GM19023 (cell line): Measurements from ENCODE around the gene ANKRD63.

ENCODE experiments used
- ATAC-seq: cut with Tn5 transposase; IDR thresholded peaks from one replicate; pipeline ENCODE4 v1.9.1; 2021; ENCODE audit warnings: mild to moderate bottlenecking, moderate library complexity; ENCODE audit not compliant: unreplicated experiment

Gene ANKRD63

DNA sequence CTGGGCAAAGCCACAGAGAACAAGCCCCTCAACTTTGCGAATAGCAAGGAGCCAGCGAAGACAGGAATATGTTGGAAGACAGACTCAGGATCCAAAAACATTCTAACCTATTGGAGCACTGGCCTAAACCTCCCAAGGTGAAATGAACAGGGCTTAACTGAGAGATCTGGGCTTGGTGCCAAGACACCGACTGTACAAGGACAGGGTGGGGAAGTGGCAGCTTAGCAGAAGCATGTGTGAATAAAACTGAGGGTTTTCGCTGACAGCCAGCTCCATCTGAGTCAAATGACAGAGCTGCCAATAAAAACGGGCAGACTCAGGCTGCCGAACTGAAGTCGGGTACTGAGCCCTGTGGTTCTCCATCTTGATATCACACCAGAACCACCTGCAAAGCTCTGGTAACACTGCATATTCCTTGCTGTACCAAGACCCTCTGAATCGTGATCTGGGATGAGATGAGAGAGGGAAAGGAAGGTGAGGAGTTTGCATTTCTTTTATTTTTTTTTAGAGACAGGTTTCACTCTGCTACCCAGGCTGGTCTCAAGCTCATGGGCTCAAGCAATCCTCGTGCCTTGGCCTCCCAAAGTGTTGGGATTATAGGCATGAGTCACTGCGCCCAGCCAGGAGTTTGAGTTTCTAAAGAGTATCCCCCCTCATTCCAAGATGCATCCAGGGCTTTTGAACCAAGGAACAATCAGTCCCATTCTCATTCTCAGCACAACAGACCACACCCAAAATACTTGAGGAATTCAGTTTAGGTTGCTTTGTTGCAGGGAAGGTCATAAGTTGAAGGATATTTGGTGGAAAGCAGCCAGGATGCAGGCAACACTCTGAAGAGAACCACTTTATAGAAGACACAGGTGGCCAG is 30.9 kb upstream of the ANKRD63 start:
- no peak for ATAC-seq

- ATAC-seq: no peak
Observed at GRCh38 chr15:40312370-40313158, 29.7 kb upstream of the ANKRD63 start.

- no peak for ATAC-seq
Observed at GRCh38 chr15:40310993-40311392, 28.1 kb upstream of the ANKRD63 start.

GRCh38 chr15:40310001-40310959 is 27.4 kb upstream of the ANKRD63 start:
- ATAC-seq: no peak

- no peak for ATAC-seq
Observed at GRCh38 chr15:40309344-40309862, 26.5 kb upstream of the ANKRD63 start.

DNA sequence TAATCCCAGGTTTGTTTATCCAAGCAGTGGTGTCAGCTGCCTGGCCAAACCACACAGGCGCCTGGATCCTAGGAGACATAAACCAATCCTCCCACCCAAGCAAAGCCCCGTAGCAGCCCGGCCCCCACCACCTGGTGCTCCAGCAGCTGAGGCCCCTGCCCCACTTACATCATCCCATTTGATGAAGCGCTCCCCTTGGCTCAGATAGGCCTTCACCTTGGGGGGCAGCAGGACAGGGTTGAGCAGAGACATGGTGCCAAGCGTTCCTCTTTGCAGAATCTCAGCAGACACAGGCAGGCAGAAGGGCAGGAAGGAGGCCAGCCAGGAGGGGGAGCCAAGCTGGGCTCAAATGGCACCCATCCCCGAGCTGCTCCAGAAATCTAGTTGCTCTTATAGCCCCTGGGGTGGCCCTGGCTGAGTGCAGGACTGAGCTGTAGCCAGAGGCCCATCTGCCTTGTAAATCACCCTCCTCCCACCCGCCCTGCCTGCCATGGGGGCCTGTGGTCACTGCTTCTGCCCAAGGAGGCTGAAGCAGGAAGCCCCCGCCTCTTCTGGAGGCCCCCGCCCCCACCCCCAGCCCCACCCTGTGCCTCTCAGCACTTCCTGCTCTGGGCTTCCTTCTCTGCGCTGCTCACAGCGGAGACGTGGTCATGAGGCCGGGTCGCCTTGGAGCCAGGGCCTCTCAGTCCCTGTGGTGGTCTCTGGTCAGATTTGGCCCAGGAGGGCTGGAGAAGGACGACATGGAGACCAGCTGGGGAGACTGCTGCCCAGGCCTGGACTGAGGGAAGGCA is 24.8 kb upstream of the ANKRD63 start, which contains the start of gene PLCB2:
Gene PLCB2 (minus strand): TSS at position 515 of the 791 bp plus-strand sequence. CDS start 263 bp downstream, at position 252.
- ATAC-seq: peak; percentile 54

GRCh38 chr15:40306908-40307307 is 24.0 kb upstream of the ANKRD63 start:
- ATAC-seq: no peak

GRCh38 chr15:40306371-40306770 is 23.5 kb upstream of the ANKRD63 start:
- ATAC-seq: no peak

DNA sequence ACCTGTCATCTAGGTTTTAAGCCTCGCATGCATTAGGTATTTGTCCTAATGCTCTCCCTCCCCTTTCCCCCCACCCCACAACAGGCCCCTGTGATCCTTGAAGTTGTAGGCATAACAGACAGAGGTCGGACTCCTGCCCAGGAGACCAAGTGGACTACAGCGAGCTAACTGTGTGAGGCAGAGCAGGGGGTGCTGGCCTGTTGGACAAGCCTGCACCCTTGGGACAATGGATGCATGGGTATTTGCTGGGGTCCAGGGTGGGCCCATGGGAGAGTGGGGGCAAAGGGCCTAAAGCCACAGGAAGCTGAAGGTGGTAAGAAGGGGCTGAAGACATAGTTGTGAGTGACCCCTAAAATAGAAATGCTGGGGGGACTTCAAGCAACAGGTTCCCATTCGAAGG is 22.4 kb upstream of the ANKRD63 start:
- no peak for ATAC-seq

- no peak for ATAC-seq
Observed at GRCh38 chr15:40303576-40303975, 20.7 kb upstream of the ANKRD63 start.

- ATAC-seq: no peak
Observed at GRCh38 chr15:40302981-40303380, 20.1 kb upstream of the ANKRD63 start.

DNA sequence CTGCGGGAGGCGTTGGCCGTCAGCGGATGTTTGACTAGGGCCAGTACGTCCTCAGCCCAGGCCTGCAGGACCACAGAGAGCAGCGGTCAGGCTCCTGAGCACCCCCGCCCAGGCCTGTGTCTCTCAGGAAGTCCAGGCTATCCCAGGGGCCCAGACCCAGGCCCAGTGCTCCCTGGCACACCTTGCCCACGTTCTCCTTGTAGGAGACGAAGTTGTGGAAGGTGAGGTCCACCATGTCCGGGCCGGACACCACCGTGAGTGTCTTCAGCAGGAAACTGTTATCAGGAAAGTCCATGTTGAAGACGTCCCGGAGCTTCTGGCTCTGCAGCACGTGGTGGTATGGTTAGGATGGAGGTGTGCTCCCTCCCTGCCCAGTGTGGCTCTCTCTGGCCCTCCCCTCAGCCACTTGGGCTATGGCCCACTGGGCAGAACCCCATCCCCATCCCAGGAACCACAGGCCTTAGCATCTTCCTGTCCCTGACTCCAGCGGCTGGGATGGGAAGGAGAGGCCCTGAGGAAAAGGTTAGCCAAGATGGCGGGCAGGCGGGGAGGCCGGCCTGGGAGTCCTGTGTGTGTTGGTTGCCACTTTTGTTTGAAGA is 19.5 kb upstream of the ANKRD63 start:
- no peak for ATAC-seq

DNA sequence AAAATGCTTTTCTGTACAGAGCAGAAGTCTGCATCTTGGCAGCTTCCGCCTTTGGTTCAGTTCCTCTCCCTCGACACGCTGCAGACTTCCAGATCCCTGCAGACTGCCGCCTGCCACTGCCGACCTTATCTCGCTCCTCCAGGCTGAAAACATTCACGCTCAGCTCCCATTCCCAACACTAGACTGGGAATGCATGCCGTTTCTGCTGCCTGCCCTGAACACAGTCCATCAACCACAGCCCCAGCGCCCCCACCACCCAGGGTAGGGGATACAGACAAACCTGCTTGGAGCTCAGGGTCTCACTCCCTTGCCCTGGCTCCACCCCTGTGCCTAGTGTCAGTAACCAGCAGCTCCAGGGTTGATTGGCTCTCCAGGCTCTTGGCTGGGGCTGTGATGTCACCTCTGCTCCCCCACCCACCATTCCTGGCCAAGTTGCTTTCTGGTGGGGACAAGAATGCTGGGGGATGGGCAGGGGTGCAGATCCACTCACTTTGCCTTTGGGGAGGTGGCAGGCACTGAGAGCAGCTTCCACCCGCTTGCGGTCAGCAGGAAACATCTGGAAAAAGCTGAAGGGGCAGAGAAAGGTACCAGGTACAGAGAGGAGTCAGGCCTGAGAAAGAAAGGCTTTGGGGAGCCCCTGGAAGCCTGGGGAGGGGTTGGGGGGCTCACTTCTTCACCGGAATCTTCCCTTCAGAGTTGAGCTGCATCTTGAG is 18.8 kb upstream of the ANKRD63 start:
- ATAC-seq: no peak

GRCh38 chr15:40300771-40301170 is 17.9 kb upstream of the ANKRD63 start:
- ATAC-seq: no peak

GRCh38 chr15:40300367-40300766 is 17.5 kb upstream of the ANKRD63 start:
- ATAC-seq: no peak

- no peak for ATAC-seq
Observed at GRCh38 chr15:40298216-40298935, 15.5 kb upstream of the ANKRD63 start.

DNA sequence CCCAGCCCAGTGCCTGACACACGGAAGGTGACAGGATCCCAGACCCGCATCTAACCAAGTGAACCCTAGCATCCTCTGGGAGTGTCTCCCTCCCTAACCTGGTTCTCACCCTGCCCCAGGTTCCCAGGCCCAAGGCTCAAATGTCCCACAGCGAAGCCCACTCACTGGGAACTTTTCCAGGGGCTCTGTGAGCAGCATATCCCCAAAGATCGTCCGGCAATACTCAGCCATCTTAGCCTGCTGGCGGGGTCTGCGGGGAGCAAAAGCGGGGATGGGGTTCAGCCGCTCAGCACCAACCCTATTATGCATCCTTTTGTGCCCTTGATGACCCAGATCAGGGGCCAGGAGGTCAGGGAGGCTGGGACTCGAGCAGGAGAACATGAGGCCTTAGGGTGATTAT is 14.5 kb upstream of the ANKRD63 start:
- no peak for ATAC-seq
